Gastrocnemius medialis (tissue), 4 donors: ENCODE data around the gene LMAN2L. TPM values are rescaled to one million over a fixed set of nuclear protein-coding genes. Genes with fewer than 3 reads are reported as not detected.

ENCODE experiments used
- ATAC-seq, 2 donors: fragments of 150-250 bp; one replicate each; pipeline ENCODE4 v1.9.1; 2016
- DNase-seq, 2 donors: peaks; one replicate each; pipeline ENCODE4 v3.0.0-alpha.2; 2019
- H3K27ac ChIP-seq, 4 donors: fragments of 200-600 bp; sonication (generic); 1 replicate in 1 of 4; 2 replicates in 3 of 4; pipeline ENCODE4 v1.5.1; 2016 to 2018; ENCODE audit warnings: mild to moderate bottlenecking in 2 of 4, moderate library complexity in 1 of 4
- H3K27me3 ChIP-seq, 3 donors: fragments of 200-600 bp; sonication (generic) in 2 of 3; 1 replicate in 1 of 3; 2 replicates in 2 of 3; pipeline versions ENCODE4 v1.5.1 to v1.6.0; 2016 to 2019; ENCODE audit warnings: mild to moderate bottlenecking in 1 of 3, moderate library complexity in 1 of 3
- H3K36me3 ChIP-seq, 2 donors: fragments of 200-600 bp; sonication (generic) in 1 of 2; one replicate each; pipeline ENCODE4 v1.5.1; 2017 to 2018
- H3K4me1 ChIP-seq, 2 donors: fragments of 200-600 bp; sonication (generic) in 1 of 2; one replicate each; pipeline ENCODE4 v1.5.1; 2016 to 2017; ENCODE audit warnings: mild to moderate bottlenecking in 2 of 2
- H3K4me3 ChIP-seq, 4 donors: fragments of 200-600 bp; sonication (generic) in 3 of 4; 1 replicate in 1 of 4; 2 replicates in 3 of 4; pipeline ENCODE4 v1.5.1; 2016 to 2019; ENCODE audit warnings: mild to moderate bottlenecking in 2 of 4
- H3K9me3 ChIP-seq, 3 donors: fragments of 200-600 bp; sonication (generic) in 2 of 3; 1 replicate in 1 of 3; 2 replicates in 2 of 3; pipeline ENCODE4 v1.5.1; 2016 to 2019
- CTCF ChIP-seq, 5 experiments: fragments of 450-650 bp in 3 of 5; fragments of 200-600 bp in 2 of 5; sonication (generic) in 2 of 5; IDR thresholded peaks in 4 of 5; conservative IDR thresholded peaks in 1 of 5; 1 replicate in 4 of 5; 2 replicates in 1 of 5; pipeline ENCODE4 v1.5.1; 2016 to 2019; ENCODE audit warnings: antibody characterized with exemption in 5 of 5, mild to moderate bottlenecking in 3 of 5, moderate library complexity in 3 of 5
- POLR2A ChIP-seq, 2 donors: fragments of 450-650 bp; IDR thresholded peaks; one replicate each; pipeline ENCODE4 v1.6.1; 2017; ENCODE audit warnings: antibody characterized with exemption in 2 of 2, mild to moderate bottlenecking in 2 of 2, moderate library complexity in 2 of 2
- in situ Hi-C, 4 donors: fragments of 200-750 bp; cut with MboI; loops; one replicate each; pipeline versions ENCODE4 v1.15.0 to v1.8.0; 2017; ENCODE audit warnings: low sequenced_read_pairs in 4 of 4
- intact Hi-C: fragments of 100-400 bp; cut with DNase I; formaldehyde crosslinking; loops from one replicate; pipeline ENCODE4 v1.15.1; 2023; ENCODE audit warnings: low total_unique reads
- total RNA-seq, 4 donors: library from RNA; depleted of rRNA; stranded (reverse); fragments of >200 nt; gene quantifications; one replicate each; pipeline versions ENCODE4 v1.1.0 to v1.2.3, GENCODE V29; 2016

Gene LMAN2L
- total RNA-seq, 4 donors from 2014 or later: 8.8 to 17.3 (median 16.4) TPM

- no peak for TF ChIP-seq POLR2A (IDR thresholded peaks at IDR 0.05)
- in situ Hi-C loops: no loop called here
- H3K9me3 ChIP-seq: no peaks in the 10 kb centered on the region
- H3K4me1 ChIP-seq: no peaks in the 10 kb centered on the region
- no peak overlapping the region for H3K27ac ChIP-seq
- peaks cover 0 to 11% of the 10 kb centered on the region in 2 donors for H3K36me3 ChIP-seq
- no peak overlapping the region for H3K4me3 ChIP-seq
- H3K27me3 ChIP-seq: no peaks in the 10 kb centered on the region
- intact Hi-C loops: no loop called here
- DNase-seq (no peak), ATAC-seq (no peak)
Measured at GRCh38 chr2:96700086-96700485, 39.8 kb downstream of the LMAN2L start.

GRCh38 chr2:96699621-96700020 lies 40.2 kb downstream of the LMAN2L start:
- DNase-seq: no peak
- no peak for ATAC-seq
- in situ Hi-C loops: no loop called here

GRCh38 chr2:96699021-96699420 lies 40.8 kb downstream of the LMAN2L start:
- no peak for ATAC-seq
- Histone ChIP-seq H3K27me3 (no peaks in the 10 kb centered on the region), H3K27ac (no peak overlapping the region), H3K4me3 (no peak overlapping the region), H3K9me3 (no peaks in the 10 kb centered on the region), H3K36me3 (peaks cover 0 to under 1% of the 10 kb centered on the region in 2 donors), H3K4me1 (no peaks in the 10 kb centered on the region)
- TF ChIP-seq POLR2A (IDR thresholded peaks at IDR 0.05) (no peak), CTCF (IDR thresholded peaks at IDR 0.05 in 4 of 5, conservative IDR thresholded peaks at IDR 0.05 in 1 of 5) (no peak)
- intact Hi-C loops (no loop called here), in situ Hi-C loops (no loop called here)
- DNase-seq: no peak

More at GRCh38 chr2:96699621-96700020, 40.2 kb downstream of the LMAN2L start:
- intact Hi-C loops: no loop called here
- H3K36me3 ChIP-seq: peaks cover 0 to 7% of the 10 kb centered on the region in 2 donors
- no peak overlapping the region for H3K27ac ChIP-seq
- H3K9me3 ChIP-seq: no peaks in the 10 kb centered on the region
- TF ChIP-seq CTCF (IDR thresholded peaks at IDR 0.05 in 4 of 5, conservative IDR thresholded peaks at IDR 0.05 in 1 of 5) (no peak), POLR2A (IDR thresholded peaks at IDR 0.05) (no peak)
- H3K4me1 ChIP-seq: no peaks in the 10 kb centered on the region
- H3K4me3 ChIP-seq: no peak overlapping the region
- no peaks in the 10 kb centered on the region for H3K27me3 ChIP-seq

- H3K9me3 ChIP-seq: no peaks in the 10 kb centered on the region
- no peak for DNase-seq
- in situ Hi-C loops: no loop called here
Measured at GRCh38 chr2:96698221-96698861, 41.5 kb downstream of the LMAN2L start.

GRCh38 chr2:96697476-96697875 lies 42.4 kb downstream of the LMAN2L start:
- no peaks in the 10 kb centered on the region for H3K4me1 ChIP-seq
- TF ChIP-seq CTCF (IDR thresholded peaks at IDR 0.05 in 4 of 5, conservative IDR thresholded peaks at IDR 0.05 in 1 of 5) (no peak), POLR2A (IDR thresholded peaks at IDR 0.05) (no peak)
- H3K36me3 ChIP-seq: no peaks in the 10 kb centered on the region
- DNase-seq (no peak), ATAC-seq (no peak)
- no peaks in the 10 kb centered on the region for H3K9me3 ChIP-seq
- in situ Hi-C loops: no loop called here
- H3K27ac ChIP-seq: no peak overlapping the region
- no peak overlapping the region for H3K4me3 ChIP-seq
- no peaks in the 10 kb centered on the region for H3K27me3 ChIP-seq
- intact Hi-C loops: no loop called here

More at GRCh38 chr2:96698221-96698861, 41.5 kb downstream of the LMAN2L start:
- H3K4me3 ChIP-seq: no peak overlapping the region
- intact Hi-C loops: no loop called here
- H3K4me1 ChIP-seq: no peaks in the 10 kb centered on the region
- TF ChIP-seq CTCF (IDR thresholded peaks at IDR 0.05 in 4 of 5, conservative IDR thresholded peaks at IDR 0.05 in 1 of 5) (no peak), POLR2A (IDR thresholded peaks at IDR 0.05) (no peak)
- H3K36me3 ChIP-seq: no peaks in the 10 kb centered on the region
- no peak overlapping the region for H3K27ac ChIP-seq
- no peaks in the 10 kb centered on the region for H3K27me3 ChIP-seq
- no peak for ATAC-seq
